Heart right ventricle (tissue), 16 donors: ENCODE measurements around the gene PDE11A. TPM values are rescaled to one million over a fixed set of nuclear protein-coding genes. Genes with fewer than 3 reads are reported as not detected.

Experiments
- ATAC-seq, 8 donors: fragments of 200-7000 bp; cut with Tn5 transposase; one replicate each; pipeline ENCODE4 v1.9.1; 2020; ENCODE audit warnings: mild to moderate bottlenecking in 8 of 8, moderate library complexity in 8 of 8, moderate number of reproducible peaks in 1 of 8
- DNase-seq, 2 donors: peaks; one replicate each; pipeline ENCODE4 v3.0.0-alpha.2; 2020
- H3K27ac ChIP-seq, 10 donors: fragments of 200-600 bp; sonication (generic) in 2 of 10; one replicate each; pipeline versions ENCODE4 v1.5.0 to v1.8.0; 2020 to 2022; ENCODE audit warnings: mild to moderate bottlenecking in 3 of 10
- H3K27me3 ChIP-seq, 7 donors: fragments of 200-600 bp; one replicate each; pipeline ENCODE4 v1.8.0; 2021 to 2022; ENCODE audit warnings: mild to moderate bottlenecking in 2 of 7
- H3K36me3 ChIP-seq, 9 donors: fragments of 200-600 bp; sonication (generic) in 1 of 9; one replicate each; pipeline versions ENCODE4 v1.5.0 to v1.8.0; 2020 to 2022; ENCODE audit warnings: mild to moderate bottlenecking in 2 of 9
- H3K4me1 ChIP-seq, 9 donors: fragments of 200-600 bp; sonication (generic) in 1 of 9; one replicate each; pipeline versions ENCODE4 v1.5.0 to v1.8.0; 2020 to 2022; ENCODE audit warnings: mild to moderate bottlenecking in 4 of 9
- H3K4me3 ChIP-seq, 10 donors: fragments of 200-600 bp; sonication (generic) in 2 of 10; one replicate each; pipeline versions ENCODE4 v1.5.0 to v1.8.0; 2020 to 2022; ENCODE audit warnings: mild to moderate bottlenecking in 7 of 10, moderate library complexity in 2 of 10
- H3K9me3 ChIP-seq, 11 donors: fragments of 200-600 bp in 10 of 11; sonication (generic) in 2 of 11; one replicate each; pipeline versions ENCODE4 v1.5.0 to v1.8.0; 2013 to 2022; ENCODE audit warnings: mild to moderate bottlenecking in 2 of 11, control low read depth in 1 of 11, moderate library complexity in 1 of 11
- WGBS, 2 donors: extraction: QIAGEN DNeasy Blood & Tissue Kit; methylation state at CpG; one replicate each; pipeline ENCODE4 v1.1.7; 2013; ENCODE audit warnings: inconsistent platforms in 1 of 2; 5-methylcytosine and 5-hydroxymethylcytosine counted together
- intact Hi-C, 10 donors: fragments of 100-400 bp; cut with DNase I; formaldehyde crosslinking; loops; one replicate each; pipeline versions ENCODE4 v1.11.1 to v1.14.2; 2022
- polyA plus RNA-seq, 2 donors: library from polyadenylated mRNA; stranded (reverse); fragments of 200-250 nt; gene quantifications; one replicate each; pipeline ENCODE4 v1.2.3, GENCODE V29; 2013
- total RNA-seq, 10 donors: library from RNA; stranded (reverse); fragmentation: NEBNext Ultra II Directional in 3 of 10; extraction: Animal tissue kit (Norgen Biotek cat#: 25700) in 3 of 10; gene quantifications; one replicate each; pipeline versions ENCODE4 v1.2.1 to v1.2.4, GENCODE V29; 2021 to 2023
- TF ChIP-seq, protein P1 (sequence below), 9 donors: fragments of 200-600 bp; sonication (generic) in 2 of 9; IDR thresholded peaks; one replicate each; pipeline versions ENCODE4 v1.5.0 to v1.8.0; 2021 to 2022; ENCODE audit warnings: antibody characterized with exemption in 9 of 9, mild to moderate bottlenecking in 5 of 9, moderate library complexity in 1 of 9
- donor health status: Arrhythmogenic right ventricular cardiomyopathy.
- donor health status: ischemic (EF 13 %, LVEDD 7.1; RV severe dilation, severe dysfunction).
- donor health status: healthy with polysubstance abuse.
- donor health status: DM: no; HTN: yes; CAD: no.
- donor health status: DM: no; HTN: no; CAD: no.
- donor health status: ischemic (EF 25% LVEDD 6.9; RV normal size, moderate dysfunction).
- donor health status: ischemic (EF 25% LVEDD 5.7; RV mildly dilated, moderate dysfunction).
- donor health status: healthy.
- donor health status: DM: yes; HTN: yes; CAD: no.
- donor health status: Ischemic cardiomyopathy.
- donor health status: ischemic (EF 35%, LVEDD 5.7; RV mildly dilated, moderate dysfunction).
- donor health status: nonischemic (EF 11% LVEDD 7.7; RV severe dilation, severe dysfunction).
- donor health status: DM: yes; HTN: yes; CAD: no.
- donor health status: PGD.
- donor health status: ischemic (EF 29% LVEDD 5.4; RV normal size, mild dysfunction).
- donor health status: nonischemic (EF 23%, LVEDD 6.1; RV moderate dilation, normal function).

PDE11A gene
- total and polyA plus RNA-seq, 12 donors, result 0.12 to 6.4 (median 1.1) TPM

DNA sequence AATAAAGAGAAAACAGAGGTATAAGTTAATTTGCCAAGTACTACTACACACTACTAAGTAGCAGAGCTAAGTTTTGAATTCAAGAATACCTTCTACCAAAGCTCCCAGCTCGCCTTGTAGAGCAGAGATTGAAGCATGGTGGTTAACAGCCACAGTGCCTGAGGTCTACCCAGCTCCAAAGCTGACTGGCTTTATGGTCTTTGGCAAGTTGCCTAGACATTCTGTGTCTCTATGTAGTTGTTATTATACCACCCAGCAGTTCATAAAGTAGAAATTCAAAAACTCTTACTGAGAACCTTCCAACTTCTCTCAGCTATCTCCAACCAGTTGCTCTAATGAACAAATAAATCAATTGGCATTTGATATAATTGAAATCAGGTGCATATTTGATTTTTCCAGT lies 87.8 kb downstream of the PDE11A start:
- TF ChIP-seq, protein P1, sequence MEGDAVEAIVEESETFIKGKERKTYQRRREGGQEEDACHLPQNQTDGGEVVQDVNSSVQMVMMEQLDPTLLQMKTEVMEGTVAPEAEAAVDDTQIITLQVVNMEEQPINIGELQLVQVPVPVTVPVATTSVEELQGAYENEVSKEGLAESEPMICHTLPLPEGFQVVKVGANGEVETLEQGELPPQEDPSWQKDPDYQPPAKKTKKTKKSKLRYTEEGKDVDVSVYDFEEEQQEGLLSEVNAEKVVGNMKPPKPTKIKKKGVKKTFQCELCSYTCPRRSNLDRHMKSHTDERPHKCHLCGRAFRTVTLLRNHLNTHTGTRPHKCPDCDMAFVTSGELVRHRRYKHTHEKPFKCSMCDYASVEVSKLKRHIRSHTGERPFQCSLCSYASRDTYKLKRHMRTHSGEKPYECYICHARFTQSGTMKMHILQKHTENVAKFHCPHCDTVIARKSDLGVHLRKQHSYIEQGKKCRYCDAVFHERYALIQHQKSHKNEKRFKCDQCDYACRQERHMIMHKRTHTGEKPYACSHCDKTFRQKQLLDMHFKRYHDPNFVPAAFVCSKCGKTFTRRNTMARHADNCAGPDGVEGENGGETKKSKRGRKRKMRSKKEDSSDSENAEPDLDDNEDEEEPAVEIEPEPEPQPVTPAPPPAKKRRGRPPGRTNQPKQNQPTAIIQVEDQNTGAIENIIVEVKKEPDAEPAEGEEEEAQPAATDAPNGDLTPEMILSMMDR (IDR thresholded peaks at IDR 0.05), result no peak
- ATAC-seq (no peak), DNase-seq (no peak)
- intact Hi-C loops, result no loop called here
- Histone ChIP-seq H3K27me3 (no peaks in the 10 kb centered on the region), H3K9me3 (no peaks in the 10 kb centered on the region), H3K4me1 (no peaks in the 10 kb centered on the region), H3K27ac (no peak overlapping the region), H3K4me3 (no peak overlapping the region), H3K36me3 (no peaks in the 10 kb centered on the region)
- 61 to 73% methylated on average over 1 of the region's 1 CpG for WGBS, 2 donors

DNA sequence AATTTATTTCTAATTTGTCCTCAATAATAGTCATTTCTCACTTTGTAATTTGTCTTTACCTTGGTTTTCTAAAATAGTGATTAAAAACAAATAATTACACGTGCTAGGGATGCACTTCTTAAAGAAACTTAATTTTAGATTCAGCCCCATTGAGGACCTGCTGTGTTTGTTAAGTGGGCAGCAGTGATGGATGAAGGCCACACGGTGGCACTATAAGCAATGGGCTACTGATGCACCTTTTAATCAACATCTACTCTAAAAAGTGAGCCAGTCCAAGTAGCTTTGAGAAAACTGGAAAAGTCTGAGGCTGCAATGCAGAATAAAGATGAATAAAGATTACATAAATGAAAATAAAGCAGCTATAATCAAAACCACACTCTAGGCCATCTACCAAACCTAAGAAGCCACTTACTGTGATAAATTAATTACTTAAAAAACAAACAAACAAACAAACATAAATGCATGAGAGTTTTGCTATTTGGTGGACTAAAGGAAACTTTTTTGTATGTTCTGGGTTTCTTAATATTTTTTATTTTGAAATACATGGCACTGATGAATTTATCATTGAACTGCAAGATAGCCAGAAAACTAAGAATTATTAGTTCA lies 89.3 kb downstream of the PDE11A start:
- intact Hi-C loops, result no loop called here
- H3K9me3 ChIP-seq, result no peaks in the 10 kb centered on the region
- H3K4me3 ChIP-seq, result no peak overlapping the region
- no peaks in the 10 kb centered on the region for H3K27me3 ChIP-seq
- no peak for ATAC-seq
- DNase-seq, result no peak
- no peak overlapping the region for H3K27ac ChIP-seq
- TF ChIP-seq, protein P1 (IDR thresholded peaks at IDR 0.05), result peak; percentile 16 to 73 (median 64)
- WGBS, 2 donors, result 0 to 3% methylated on average over 2 of the region's 2 CpGs
- no peaks in the 10 kb centered on the region for H3K4me1 ChIP-seq
- H3K36me3 ChIP-seq, result no peaks in the 10 kb centered on the region

GRCh38 chr2:177972782-177973181 lies 99.8 kb downstream of the PDE11A start:
- TF ChIP-seq, protein P1 (IDR thresholded peaks at IDR 0.05), result no peak
- no peaks in the 10 kb centered on the region for H3K36me3 ChIP-seq
- H3K4me1 ChIP-seq, result no peaks in the 10 kb centered on the region
- no peak for DNase-seq
- no peak overlapping the region for H3K4me3 ChIP-seq
- 86 to 91% methylated on average over 6 to 7 of the region's 8 CpGs for WGBS, 2 donors
- H3K27me3 ChIP-seq, result no peaks in the 10 kb centered on the region
- no peak for ATAC-seq
- no peak overlapping the region for H3K27ac ChIP-seq
- intact Hi-C loops, result no loop called here
- no peaks in the 10 kb centered on the region for H3K9me3 ChIP-seq

DNA sequence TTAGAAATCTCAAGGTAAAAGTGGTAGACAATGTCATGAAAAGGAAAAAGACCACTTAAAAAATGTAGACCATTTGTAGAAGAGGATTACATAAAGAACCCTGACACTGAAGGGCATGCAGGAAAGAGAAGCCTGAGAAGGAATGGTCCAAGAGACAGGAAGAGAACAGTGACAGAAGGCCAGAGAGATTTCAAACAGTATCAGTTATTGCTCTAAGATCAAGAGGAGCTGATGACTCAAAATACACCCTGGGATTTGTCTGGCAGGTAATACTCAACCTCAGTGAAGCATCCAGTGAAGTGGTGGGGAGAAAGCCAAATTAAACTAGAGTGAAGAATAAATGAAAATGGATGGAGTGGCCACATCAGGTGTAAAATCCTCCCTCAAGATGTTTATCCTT lies 100.5 kb downstream of the PDE11A start:
- Histone ChIP-seq H3K9me3 (no peaks in the 10 kb centered on the region), H3K4me1 (no peaks in the 10 kb centered on the region), H3K4me3 (no peak overlapping the region), H3K27ac (no peak overlapping the region), H3K27me3 (no peaks in the 10 kb centered on the region), H3K36me3 (no peaks in the 10 kb centered on the region)
- no peak for ATAC-seq
- no peak for DNase-seq
- TF ChIP-seq, protein P1 (IDR thresholded peaks at IDR 0.05), result no peak
- intact Hi-C loops, result no loop called here
